Right kidney (tissue), 1 donor: ENCODE data around the gene MED12L.

ENCODE experiments used
- DNase-seq: peaks from one replicate; pipeline ENCODE4 v3.0.0-alpha.2; 2016

MED12L gene

GRCh38 chr3:151459358-151459757 lies 373.9 kb downstream of the MED12L start:
- DNase-seq, result no peak

- no peak for DNase-seq
Measured at GRCh38 chr3:151460228-151460627, 374.8 kb downstream of the MED12L start.

GRCh38 chr3:151460774-151461450 lies 375.4 kb downstream of the MED12L start, which contains the start of gene IGSF10:
IGSF10 (minus strand) TSS chr3:151461061; CDS start chr3:151458709, 2,352 bp downstream.
- DNase-seq, result peak; percentile 52

- DNase-seq, result no peak
Measured at GRCh38 chr3:151462278-151462780, 376.9 kb downstream of the MED12L start.

GRCh38 chr3:151462991-151463390 lies 377.5 kb downstream of the MED12L start:
- no peak for DNase-seq

GRCh38 chr3:151467069-151467468 lies 381.6 kb downstream of the MED12L start:
- no peak for DNase-seq

- no peak for DNase-seq
Measured at GRCh38 chr3:151468284-151468917, 382.9 kb downstream of the MED12L start.

GRCh38 chr3:151476344-151477018 lies 391.0 kb downstream of the MED12L start:
- no peak for DNase-seq

GRCh38 chr3:151477591-151478334 lies 392.3 kb downstream of the MED12L start:
- no peak for DNase-seq

GRCh38 chr3:151478335-151478697 lies 392.9 kb downstream of the MED12L start:
- DNase-seq, result no peak

- no peak for DNase-seq
Measured at GRCh38 chr3:151479452-151479851, 394.0 kb downstream of the MED12L start.

- no peak for DNase-seq
Measured at GRCh38 chr3:151480492-151480891, 395.0 kb downstream of the MED12L start.

- DNase-seq, result no peak
Measured at GRCh38 chr3:151483488-151483887, 398.0 kb downstream of the MED12L start.

GRCh38 chr3:151483961-151484520 lies 398.6 kb downstream of the MED12L start:
- DNase-seq, result no peak
